Right kidney (tissue), 1 donor: ENCODE results near the gene USP40.

Experiments used
- DNase-seq: peaks from one replicate; pipeline ENCODE4 v3.0.0-alpha.2; 2016

The USP40 gene

GRCh38 chr2:233445152-233445830 lies 121.3 kb downstream of the USP40 start:
- DNase-seq, result no peak

- DNase-seq, result no peak
These were observed 122.1 kb downstream of the USP40 start for GRCh38 chr2:233444501-233444900.

GRCh38 chr2:233443511-233444183 lies 122.9 kb downstream of the USP40 start:
- DNase-seq, result no peak

- DNase-seq, result no peak
These were observed 124.6 kb downstream of the USP40 start for GRCh38 chr2:233442028-233442310.

GRCh38 chr2:233441161-233442027 lies 125.2 kb downstream of the USP40 start:
- DNase-seq, result no peak

- no peak for DNase-seq
These were observed 125.9 kb downstream of the USP40 start for GRCh38 chr2:233440714-233441113.

- no peak for DNase-seq
These were observed 126.3 kb downstream of the USP40 start for GRCh38 chr2:233440314-233440713.

- DNase-seq, result no peak
These were observed 127.4 kb downstream of the USP40 start for GRCh38 chr2:233439191-233439590.

- no peak for DNase-seq
These were observed 127.9 kb downstream of the USP40 start for GRCh38 chr2:233438573-233439147.

GRCh38 chr2:233437439-233437955 lies 129.1 kb downstream of the USP40 start:
- no peak for DNase-seq

- no peak for DNase-seq
These were observed 129.7 kb downstream of the USP40 start for GRCh38 chr2:233436691-233437438.

GRCh38 chr2:233436191-233436581 lies 130.4 kb downstream of the USP40 start:
- DNase-seq, result no peak

- DNase-seq, result no peak
These were observed 131.0 kb downstream of the USP40 start for GRCh38 chr2:233435436-233436190.

GRCh38 chr2:233434666-233435330 lies 131.8 kb downstream of the USP40 start:
- no peak for DNase-seq

GRCh38 chr2:233433794-233434193 lies 132.8 kb downstream of the USP40 start:
- DNase-seq, result no peak

GRCh38 chr2:233433029-233433428 lies 133.6 kb downstream of the USP40 start:
- no peak for DNase-seq

GRCh38 chr2:233430651-233431050 lies 135.9 kb downstream of the USP40 start:
- DNase-seq, result no peak

- no peak for DNase-seq
These were observed 136.5 kb downstream of the USP40 start for GRCh38 chr2:233430081-233430480.

GRCh38 chr2:233429175-233429897 lies 137.2 kb downstream of the USP40 start:
- DNase-seq, result no peak

- DNase-seq, result no peak
These were observed 138.1 kb downstream of the USP40 start for GRCh38 chr2:233428438-233428837.
